ENCODE results near the gene CLCA4. TPM values are rescaled to one million over a fixed set of nuclear protein-coding genes. Genes with fewer than 3 reads are reported as not detected.

Gene CLCA4
- total RNA-seq, 2 donors from 2014 or later = not detected

- Histone ChIP-seq H3K36me3 (no peaks in the 10 kb centered on the region), H3K27ac (no peak overlapping the region), H3K9me3 (no peaks in the 10 kb centered on the region), H3K27me3 (no peaks in the 10 kb centered on the region), H3K4me1 (no peaks in the 10 kb centered on the region), H3K4me3 (no peak overlapping the region)
- no peak for DNase-seq (ENCODE audit: low spot score)
- no peak for TF ChIP-seq CTCF (IDR thresholded peaks at IDR 0.05)
Measured at GRCh38 chr1:86548839-86549238, 2.0 kb downstream of the CLCA4 start.

GRCh38 chr1:86551305-86551704 is 4.4 kb downstream of the CLCA4 start:
- no peaks in the 10 kb centered on the region for H3K4me1 ChIP-seq
- no peaks in the 10 kb centered on the region for H3K9me3 ChIP-seq
- no peak overlapping the region for H3K27ac ChIP-seq
- DNase-seq (ENCODE audit: low spot score) = no peak
- H3K4me3 ChIP-seq = no peak overlapping the region
- no peaks in the 10 kb centered on the region for H3K36me3 ChIP-seq
- no peaks in the 10 kb centered on the region for H3K27me3 ChIP-seq
- no peak for TF ChIP-seq CTCF (IDR thresholded peaks at IDR 0.05)

GRCh38 chr1:86552376-86552775 is 5.5 kb downstream of the CLCA4 start:
- no peaks in the 10 kb centered on the region for H3K36me3 ChIP-seq
- H3K27ac ChIP-seq = no peak overlapping the region
- H3K4me3 ChIP-seq = no peak overlapping the region
- TF ChIP-seq CTCF (IDR thresholded peaks at IDR 0.05) = no peak
- no peaks in the 10 kb centered on the region for H3K9me3 ChIP-seq
- DNase-seq (ENCODE audit: low spot score) = no peak
- H3K4me1 ChIP-seq = no peaks in the 10 kb centered on the region
- H3K27me3 ChIP-seq = no peaks in the 10 kb centered on the region

- no peaks in the 10 kb centered on the region for H3K36me3 ChIP-seq
- H3K9me3 ChIP-seq = no peaks in the 10 kb centered on the region
- no peak for TF ChIP-seq CTCF (IDR thresholded peaks at IDR 0.05)
- no peak overlapping the region for H3K27ac ChIP-seq
- no peak overlapping the region for H3K4me3 ChIP-seq
- H3K4me1 ChIP-seq = no peaks in the 10 kb centered on the region
- no peak for DNase-seq (ENCODE audit: low spot score)
- no peaks in the 10 kb centered on the region for H3K27me3 ChIP-seq
Measured at GRCh38 chr1:86557739-86558138, 10.9 kb downstream of the CLCA4 start.

GRCh38 chr1:86563849-86564248 is 17.0 kb downstream of the CLCA4 start:
- no peaks in the 10 kb centered on the region for H3K36me3 ChIP-seq
- no peak for DNase-seq (ENCODE audit: low spot score)
- no peaks in the 10 kb centered on the region for H3K27me3 ChIP-seq
- H3K4me3 ChIP-seq = no peak overlapping the region
- H3K27ac ChIP-seq = no peak overlapping the region
- TF ChIP-seq CTCF (IDR thresholded peaks at IDR 0.05) = no peak
- no peaks in the 10 kb centered on the region for H3K9me3 ChIP-seq
- H3K4me1 ChIP-seq = no peaks in the 10 kb centered on the region

GRCh38 chr1:86567341-86567740 is 20.5 kb downstream of the CLCA4 start:
- no peak overlapping the region for H3K27ac ChIP-seq
- no peaks in the 10 kb centered on the region for H3K9me3 ChIP-seq
- no peak for TF ChIP-seq CTCF (IDR thresholded peaks at IDR 0.05)
- no peak overlapping the region for H3K4me3 ChIP-seq
- DNase-seq (ENCODE audit: low spot score) = no peak
- no peaks in the 10 kb centered on the region for H3K4me1 ChIP-seq
- H3K27me3 ChIP-seq = no peaks in the 10 kb centered on the region
- H3K36me3 ChIP-seq = no peaks in the 10 kb centered on the region
